Osteoblast (primary cell): ENCODE data around the gene RTEL1. TPM values are rescaled to one million over a fixed set of nuclear protein-coding genes. Genes with fewer than 3 reads are reported as not detected.

Experiments
- DNase-seq: peaks from one replicate; pipeline ENCODE4 v3.0.0; 2011; ENCODE audit warnings: low spot score, mixed read lengths; ENCODE audit not compliant: insufficient read length; ENCODE audit errors: missing footprints
- H2AFZ ChIP-seq: 2 replicates; pipeline ENCODE4 v1.6.0; 2011; ENCODE audit warnings: mild to moderate bottlenecking, low read length
- H3K27ac ChIP-seq: 2 replicates; pipeline ENCODE4 v1.5.1; 2011; ENCODE audit warnings: mild to moderate bottlenecking, low read depth, low read length, moderate library complexity
- H3K27me3 ChIP-seq: 2 replicates; pipeline ENCODE4 v1.6.0; 2012; ENCODE audit warnings: mild to moderate bottlenecking, control low read depth, inconsistent platforms, low read length, moderate library complexity; ENCODE audit not compliant: insufficient read depth
- H3K36me3 ChIP-seq: 2 replicates; pipeline ENCODE4 v1.5.1; 2011; ENCODE audit warnings: mild to moderate bottlenecking, low read length, control low read depth, moderate library complexity; ENCODE audit not compliant: insufficient read depth
- H3K4me1 ChIP-seq: 2 replicates; pipeline ENCODE4 v1.5.1; 2011; ENCODE audit warnings: mild to moderate bottlenecking, low read length, control low read depth, moderate library complexity; ENCODE audit not compliant: insufficient read depth
- H3K4me2 ChIP-seq: 2 replicates; pipeline ENCODE4 v1.6.0; 2011; ENCODE audit warnings: mild to moderate bottlenecking, low read length; ENCODE audit not compliant: insufficient read depth
- H3K4me3 ChIP-seq: fragments of 200-600 bp; sonication (generic); 3 replicates; pipeline ENCODE4 v1.5.1; 2012; ENCODE audit warnings: mild to moderate bottlenecking, low read length, inconsistent platforms; ENCODE audit not compliant: insufficient read depth
- H3K79me2 ChIP-seq: 2 replicates; pipeline ENCODE4 v1.6.0; 2012; ENCODE audit warnings: mild to moderate bottlenecking, low read length, control low read depth, inconsistent platforms; ENCODE audit not compliant: insufficient read depth
- H3K9me3 ChIP-seq: 2 replicates; pipeline ENCODE4 v1.5.1; 2011; ENCODE audit warnings: low read depth, low read length, control low read depth
- H4K20me1 ChIP-seq: 2 replicates; pipeline ENCODE4 v1.6.0; 2012; ENCODE audit warnings: mild to moderate bottlenecking, low read length, control low read depth; ENCODE audit not compliant: insufficient read depth
- CTCF ChIP-seq: IDR thresholded peaks from 2 replicates; pipeline ENCODE4 v1.5.1; 2011; ENCODE audit warnings: mild to moderate bottlenecking, low read depth, low read length, moderate library complexity; ENCODE audit errors: extremely low read depth
- total RNA-seq: library from RNA; depleted of rRNA; stranded (reverse); fragments of >200 nt; gene quantifications from 2 replicates; pipeline ENCODE4 v1.2.3, GENCODE V29; 2012

The RTEL1 gene
- total RNA-seq, 1 donor: 10.9 TPM

DNA sequence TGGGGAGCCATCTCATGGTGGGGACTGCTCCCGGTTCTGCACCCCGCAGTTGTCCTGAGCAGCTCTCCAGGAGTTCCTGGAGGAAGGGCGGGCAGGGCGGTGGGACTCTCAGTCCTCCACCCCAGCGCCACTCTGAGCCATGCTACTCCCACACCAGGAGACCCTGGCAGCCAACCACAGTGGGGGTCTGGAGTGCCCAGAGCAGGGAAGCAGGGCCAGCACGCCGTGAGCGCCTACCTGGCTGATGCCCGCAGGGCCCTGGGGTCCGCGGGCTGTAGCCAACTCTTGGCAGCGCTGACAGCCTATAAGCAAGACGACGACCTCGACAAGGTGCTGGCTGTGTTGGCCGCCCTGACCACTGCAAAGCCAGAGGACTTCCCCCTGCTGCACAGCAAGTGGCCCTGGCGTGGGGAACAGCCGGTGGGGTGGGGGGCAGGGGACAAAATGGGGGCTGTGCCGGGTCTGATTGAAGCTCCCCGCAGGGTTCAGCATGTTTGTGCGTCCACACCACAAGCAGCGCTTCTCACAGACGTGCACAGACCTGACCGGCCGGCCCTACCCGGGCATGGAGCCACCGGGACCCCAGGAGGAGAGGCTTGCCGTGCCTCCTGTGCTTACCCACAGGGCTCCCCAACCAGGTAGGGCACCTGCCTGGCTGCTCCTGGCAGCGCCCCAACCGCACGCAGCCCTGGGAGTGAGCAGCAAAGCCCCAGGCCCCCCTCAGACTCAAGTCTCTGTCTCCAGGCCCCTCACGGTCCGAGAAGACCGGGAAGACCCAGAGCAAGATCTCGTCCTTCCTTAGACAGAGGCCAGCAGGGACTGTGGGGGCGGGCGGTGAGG is 36.7 kb downstream of the RTEL1 start:
- Histone ChIP-seq H4K20me1 (no peaks in the 10 kb centered on the region), H3K4me2 (no peak overlapping the region), H3K79me2 (peaks cover 2% of the 10 kb centered on the region), H3K9me3 (no peaks in the 10 kb centered on the region), H3K36me3 (peaks cover 3% of the 10 kb centered on the region), H3K4me3 (no peak overlapping the region), H2AFZ (no peak overlapping the region), H3K27ac (no peak overlapping the region), H3K27me3 (no peaks in the 10 kb centered on the region), H3K4me1 (peaks cover 31% of the 10 kb centered on the region)
- TF ChIP-seq CTCF: no peak
- DNase-seq: peak; percentile 86

GRCh38 chr20:63695424-63696305 is 37.6 kb downstream of the RTEL1 start:
- peak; percentile 88 for DNase-seq

DNA sequence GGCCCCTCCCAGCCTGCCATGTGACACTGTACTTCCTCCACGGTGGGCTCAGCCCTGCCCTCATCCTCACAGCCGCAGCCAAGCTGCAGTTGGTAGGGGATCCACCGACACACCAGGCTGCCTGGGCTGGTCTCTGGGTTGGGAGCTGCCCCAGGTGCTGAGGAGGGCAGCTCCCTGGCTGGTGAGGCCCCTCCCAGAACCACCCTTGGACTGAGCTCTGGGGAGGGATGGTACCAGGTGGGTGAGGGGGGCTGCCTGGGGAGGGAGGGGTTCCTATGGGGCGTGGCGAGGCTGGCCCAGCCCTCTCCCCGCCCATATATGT is 38.2 kb downstream of the RTEL1 start:
- Histone ChIP-seq H3K4me1 (peaks cover 31% of the 10 kb centered on the region), H3K9me3 (no peaks in the 10 kb centered on the region), H3K79me2 (peaks cover 2% of the 10 kb centered on the region), H4K20me1 (no peaks in the 10 kb centered on the region), H3K36me3 (peaks cover 3% of the 10 kb centered on the region), H3K27me3 (no peaks in the 10 kb centered on the region), H2AFZ (no peak overlapping the region), H3K4me3 (peak overlapping the region; percentile 51), H3K27ac (no peak overlapping the region), H3K4me2 (peak overlapping the region; percentile 61)
- DNase-seq: peak; percentile 92
- no peak for TF ChIP-seq CTCF

More at GRCh38 chr20:63695424-63696305, 37.6 kb downstream of the RTEL1 start:
- Histone ChIP-seq H4K20me1 (no peaks in the 10 kb centered on the region), H3K79me2 (peaks cover 2% of the 10 kb centered on the region), H2AFZ (no peak overlapping the region), H3K27ac (no peak overlapping the region), H3K4me3 (no peak overlapping the region), H3K4me2 (no peak overlapping the region), H3K9me3 (no peaks in the 10 kb centered on the region), H3K4me1 (peaks cover 31% of the 10 kb centered on the region), H3K27me3 (no peaks in the 10 kb centered on the region), H3K36me3 (peaks cover 3% of the 10 kb centered on the region)
- no peak for TF ChIP-seq CTCF
